Measurements from ENCODE around the gene DEPDC7. TPM values are rescaled to one million over a fixed set of nuclear protein-coding genes. Genes with fewer than 3 reads are reported as not detected.

DEPDC7 gene
- total RNA-seq, 1 donor from 2014 or later = 0.74 TPM

- Mint-ChIP-seq H3K9me3 (ENCODE audit: unreplicated experiment) (no peaks in the 10 kb centered on the region), H3K4me1 (ENCODE audit: unreplicated experiment) (peaks cover 9% of the 10 kb centered on the region), H3K36me3 (ENCODE audit: low read depth, unreplicated experiment) (peaks cover 3% of the 10 kb centered on the region), H3K27ac (ENCODE audit: unreplicated experiment) (no peak overlapping the region), H3K27me3 (ENCODE audit: unreplicated experiment) (peaks cover 1% of the 10 kb centered on the region), H3K4me3 (ENCODE audit: unreplicated experiment) (no peak overlapping the region)
- no peak for DNase-seq (ENCODE audit: low spot score)
- TF ChIP-seq CTCF (IDR thresholded peaks at IDR 0.05; ENCODE audit: unreplicated experiment) = no peak
Measured at GRCh38 chr11:33006010-33006409, 9.7 kb upstream of the DEPDC7 start.

- Mint-ChIP-seq H3K27ac (ENCODE audit: unreplicated experiment) (no peak overlapping the region), H3K27me3 (ENCODE audit: unreplicated experiment) (peaks cover 11% of the 10 kb centered on the region), H3K9me3 (ENCODE audit: unreplicated experiment) (no peaks in the 10 kb centered on the region), H3K4me1 (ENCODE audit: unreplicated experiment) (peaks cover 3% of the 10 kb centered on the region), H3K36me3 (ENCODE audit: low read depth, unreplicated experiment) (no peaks in the 10 kb centered on the region), H3K4me3 (ENCODE audit: unreplicated experiment) (no peak overlapping the region)
- DNase-seq (ENCODE audit: low spot score) = no peak
- TF ChIP-seq CTCF (IDR thresholded peaks at IDR 0.05; ENCODE audit: unreplicated experiment) = no peak
Measured at GRCh38 chr11:33013755-33014154, 1.9 kb upstream of the DEPDC7 start.

- H3K27me3 Mint-ChIP-seq (ENCODE audit: unreplicated experiment) = peaks cover 11% of the 10 kb centered on the region
- DNase-seq (ENCODE audit: low spot score) = no peak
- H3K36me3 Mint-ChIP-seq (ENCODE audit: low read depth, unreplicated experiment) = no peaks in the 10 kb centered on the region
- H3K4me3 Mint-ChIP-seq (ENCODE audit: unreplicated experiment) = peak overlapping the region; percentile 89
- TF ChIP-seq CTCF (IDR thresholded peaks at IDR 0.05; ENCODE audit: unreplicated experiment) = no peak
- H3K4me1 Mint-ChIP-seq (ENCODE audit: unreplicated experiment) = peaks cover 3% of the 10 kb centered on the region
- H3K9me3 Mint-ChIP-seq (ENCODE audit: unreplicated experiment) = no peaks in the 10 kb centered on the region
- H3K27ac Mint-ChIP-seq (ENCODE audit: unreplicated experiment) = no peak overlapping the region
Measured at GRCh38 chr11:33016654-33017053, 976 bp downstream of the DEPDC7 start.

- Mint-ChIP-seq H3K9me3 (ENCODE audit: unreplicated experiment) (no peaks in the 10 kb centered on the region), H3K4me1 (ENCODE audit: unreplicated experiment) (peaks cover 3% of the 10 kb centered on the region), H3K36me3 (ENCODE audit: low read depth, unreplicated experiment) (no peaks in the 10 kb centered on the region), H3K27ac (ENCODE audit: unreplicated experiment) (no peak overlapping the region), H3K4me3 (ENCODE audit: unreplicated experiment) (no peak overlapping the region), H3K27me3 (ENCODE audit: unreplicated experiment) (peaks cover 11% of the 10 kb centered on the region)
- no peak for TF ChIP-seq CTCF (IDR thresholded peaks at IDR 0.05; ENCODE audit: unreplicated experiment)
- no peak for DNase-seq (ENCODE audit: low spot score)
Measured at GRCh38 chr11:33017478-33017877, 1.8 kb downstream of the DEPDC7 start.

GRCh38 chr11:33017965-33018364 is 2.3 kb downstream of the DEPDC7 start:
- Mint-ChIP-seq H3K27me3 (ENCODE audit: unreplicated experiment) (peaks cover 11% of the 10 kb centered on the region), H3K9me3 (ENCODE audit: unreplicated experiment) (no peaks in the 10 kb centered on the region), H3K4me1 (ENCODE audit: unreplicated experiment) (peaks cover 3% of the 10 kb centered on the region), H3K36me3 (ENCODE audit: low read depth, unreplicated experiment) (no peaks in the 10 kb centered on the region), H3K27ac (ENCODE audit: unreplicated experiment) (no peak overlapping the region), H3K4me3 (ENCODE audit: unreplicated experiment) (no peak overlapping the region)
- no peak for DNase-seq (ENCODE audit: low spot score)
- no peak for TF ChIP-seq CTCF (IDR thresholded peaks at IDR 0.05; ENCODE audit: unreplicated experiment)
